ENCODE measurements around the gene RBM24.
"Not testable (repeated sequence)": the region's sequence is repeated elsewhere in the genome, so short reads cannot be mapped to it uniquely, and the experiment has no call there.

GRCh38 chr6:17313238-17313637, 32.1 kb downstream of the RBM24 start:
- TF ChIP-seq SP2 (tag by site-specific recombination; IDR thresholded peaks at IDR 0.05); ELK4 (IDR thresholded peaks at IDR 0.05; ENCODE audit: borderline replicate concordance, low read depth, low read length); YY2 (tag by site-specific recombination; IDR thresholded peaks at IDR 0.05); ZNF623 (tag by site-specific recombination; IDR thresholded peaks at IDR 0.05); ZNF585B (tag by site-specific recombination; IDR thresholded peaks at IDR 0.05); CTCF (tag by site-specific recombination; IDR thresholded peaks at IDR 0.05); REST (tag by site-specific recombination; IDR thresholded peaks at IDR 0.05); ZNF629 (tag by site-specific recombination; IDR thresholded peaks at IDR 0.05); ZBTB26 (tag by site-specific recombination; optimal IDR thresholded peaks at IDR 0.05); ZNF138 (tag by site-specific recombination; IDR thresholded peaks at IDR 0.05; ENCODE audit: borderline replicate concordance); PATZ1 (tag by site-specific recombination; IDR thresholded peaks at IDR 0.05): not testable (repeated sequence)

Measured in HEK293 (cell line).